A673 (cell line): ENCODE results near the gene LRR1.

Source experiments
- CTCF ChIP-seq: fragments of 300-800, 200-600 bp; sonication (generic); conservative IDR thresholded peaks from 2 replicates; pipeline ENCODE4 v1.5.1; 2017; ENCODE audit warnings: low read depth, mild to moderate bottlenecking, antibody characterized with exemption, low read length, moderate library complexity, mixed read lengths
- EZH2 ChIP-seq: fragments of 200-600 bp; sonication (generic); IDR thresholded peaks from 2 replicates; pipeline ENCODE4 v1.6.1; 2017; ENCODE audit warnings: borderline replicate concordance, low read depth, mild to moderate bottlenecking, mixed read lengths, antibody characterized with exemption, low read length; ENCODE audit not compliant: poor library complexity, severe bottlenecking

- TF ChIP-seq CTCF, result no peak
- TF ChIP-seq EZH2, result no peak
These were observed 54.8 kb downstream of the LRR1 start for GRCh38 chr14:49653508-49653907.
